ENCODE data around the gene ACVR1C. TPM values are rescaled to one million over a fixed set of nuclear protein-coding genes. Genes with fewer than 3 reads are reported as not detected.

Gene ACVR1C
- total RNA-seq, 4 donors from 2014 or later, result 0.08 to 1.2 (median 0.69) TPM

DNA sequence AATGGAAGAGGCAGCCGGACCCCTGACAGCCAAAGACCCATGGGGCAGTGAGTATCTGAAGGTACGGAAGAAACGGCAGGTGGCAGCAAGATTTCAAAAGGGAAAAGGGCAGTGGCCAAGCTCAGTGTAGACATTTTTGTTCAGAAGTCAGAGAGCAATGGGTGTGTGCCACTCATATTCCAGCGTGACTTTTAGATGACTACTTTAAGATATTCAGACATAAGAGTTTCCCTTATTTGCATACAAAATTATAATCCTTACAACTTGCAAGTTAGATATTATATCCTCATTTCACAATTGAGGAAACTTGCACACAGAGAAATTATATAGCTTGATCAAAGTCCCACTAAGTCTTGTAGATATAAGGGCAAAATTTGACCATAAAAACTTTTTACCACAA is 124.0 kb downstream of the ACVR1C start:
- no peaks in the 10 kb centered on the region for H3K36me3 ChIP-seq
- TF ChIP-seq EP300 (IDR thresholded peaks at IDR 0.05), result no peak
- no peaks in the 10 kb centered on the region for H3K4me1 ChIP-seq
- H3K9me3 ChIP-seq, result peaks cover 0 to 19% (median 0%) of the 10 kb centered on the region in 3 donors
- H3K4me3 ChIP-seq, result no peak overlapping the region
- 84 to 87% methylated on average over 4 of the region's 4 CpGs for WGBS, 2 donors (ENCODE audit: low coverage in 1 of 2)
- no peak for ATAC-seq
- H3K27ac ChIP-seq, result no peak overlapping the region
- H3K27me3 ChIP-seq, result peaks cover 5% of the 10 kb centered on the region

GRCh38 chr2:157501026-157501425 is 127.6 kb downstream of the ACVR1C start:
- Histone ChIP-seq H3K27ac (no peak overlapping the region), H3K9me3 (peaks cover 0 to 11% (median 0%) of the 10 kb centered on the region in 3 donors), H3K27me3 (no peaks in the 10 kb centered on the region), H3K36me3 (no peaks in the 10 kb centered on the region), H3K4me1 (no peaks in the 10 kb centered on the region), H3K4me3 (no peak overlapping the region)
- TF ChIP-seq, protein P1, sequence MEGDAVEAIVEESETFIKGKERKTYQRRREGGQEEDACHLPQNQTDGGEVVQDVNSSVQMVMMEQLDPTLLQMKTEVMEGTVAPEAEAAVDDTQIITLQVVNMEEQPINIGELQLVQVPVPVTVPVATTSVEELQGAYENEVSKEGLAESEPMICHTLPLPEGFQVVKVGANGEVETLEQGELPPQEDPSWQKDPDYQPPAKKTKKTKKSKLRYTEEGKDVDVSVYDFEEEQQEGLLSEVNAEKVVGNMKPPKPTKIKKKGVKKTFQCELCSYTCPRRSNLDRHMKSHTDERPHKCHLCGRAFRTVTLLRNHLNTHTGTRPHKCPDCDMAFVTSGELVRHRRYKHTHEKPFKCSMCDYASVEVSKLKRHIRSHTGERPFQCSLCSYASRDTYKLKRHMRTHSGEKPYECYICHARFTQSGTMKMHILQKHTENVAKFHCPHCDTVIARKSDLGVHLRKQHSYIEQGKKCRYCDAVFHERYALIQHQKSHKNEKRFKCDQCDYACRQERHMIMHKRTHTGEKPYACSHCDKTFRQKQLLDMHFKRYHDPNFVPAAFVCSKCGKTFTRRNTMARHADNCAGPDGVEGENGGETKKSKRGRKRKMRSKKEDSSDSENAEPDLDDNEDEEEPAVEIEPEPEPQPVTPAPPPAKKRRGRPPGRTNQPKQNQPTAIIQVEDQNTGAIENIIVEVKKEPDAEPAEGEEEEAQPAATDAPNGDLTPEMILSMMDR (IDR thresholded peaks at IDR 0.05), result no peak
- TF ChIP-seq POLR2A (IDR thresholded peaks at IDR 0.05) (no peak), EP300 (IDR thresholded peaks at IDR 0.05) (no peak), POLR2AphosphoS5 (IDR thresholded peaks at IDR 0.05) (no peak)
- no peak for ATAC-seq
- 48 to 62% methylated on average over 2 of the region's 2 CpGs for WGBS, 2 donors (ENCODE audit: low coverage in 1 of 2)

DNA sequence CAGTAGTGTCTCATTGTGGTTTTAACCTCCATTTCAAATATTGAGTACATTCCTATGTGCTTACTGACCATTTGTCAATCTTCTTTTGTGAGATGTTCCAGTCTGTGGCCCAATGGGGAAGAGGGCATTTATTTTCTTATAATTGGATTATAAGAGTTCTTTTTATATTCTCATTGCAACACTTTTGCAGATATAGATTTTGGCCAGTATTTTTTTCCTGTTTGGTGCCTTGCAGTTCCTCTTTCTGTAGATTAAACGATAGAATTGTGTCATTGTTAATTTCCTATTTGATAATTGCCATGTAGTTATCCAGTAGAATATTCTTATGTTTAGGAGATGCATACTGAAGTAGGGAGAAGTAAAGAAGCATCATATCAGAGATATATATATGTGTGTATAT is 128.3 kb downstream of the ACVR1C start:
- Histone ChIP-seq H3K9me3 (peaks cover 0 to 4% (median 0%) of the 10 kb centered on the region in 3 donors), H3K4me3 (no peak overlapping the region), H3K27ac (no peak overlapping the region), H3K4me1 (no peaks in the 10 kb centered on the region), H3K36me3 (no peaks in the 10 kb centered on the region), H3K27me3 (no peaks in the 10 kb centered on the region)
- WGBS, 2 donors (ENCODE audit: low coverage in 1 of 2), result 64 to 67% methylated on average over 1 of the region's 1 CpG
- TF ChIP-seq EP300 (IDR thresholded peaks at IDR 0.05), result no peak
- no peak for ATAC-seq

- Histone ChIP-seq H3K27me3 (no peaks in the 10 kb centered on the region), H3K9me3 (no peaks in the 10 kb centered on the region), H3K27ac (no peak overlapping the region), H3K36me3 (no peaks in the 10 kb centered on the region), H3K4me3 (no peak overlapping the region), H3K4me1 (no peaks in the 10 kb centered on the region)
- TF ChIP-seq, protein P1 (IDR thresholded peaks at IDR 0.05), result no peak
- TF ChIP-seq POLR2A (IDR thresholded peaks at IDR 0.05) (no peak), POLR2AphosphoS5 (IDR thresholded peaks at IDR 0.05) (no peak), EP300 (IDR thresholded peaks at IDR 0.05) (no peak)
- ATAC-seq, result no peak
- WGBS, 2 donors (ENCODE audit: low coverage in 1 of 2), result 80 to 81% methylated on average over 3 of the region's 3 CpGs
These were observed 130.2 kb downstream of the ACVR1C start for GRCh38 chr2:157498483-157498882.

GRCh38 chr2:157497638-157498314 is 130.9 kb downstream of the ACVR1C start:
- Histone ChIP-seq H3K4me1 (no peaks in the 10 kb centered on the region), H3K27me3 (no peaks in the 10 kb centered on the region), H3K36me3 (no peaks in the 10 kb centered on the region), H3K27ac (no peak overlapping the region), H3K9me3 (no peaks in the 10 kb centered on the region), H3K4me3 (no peak overlapping the region)
- TF ChIP-seq, protein P1 (IDR thresholded peaks at IDR 0.05), result peak in 3 of 4 experiments; percentile 26 to 50 (median 33)
- no peak for TF ChIP-seq POLR2AphosphoS5 (IDR thresholded peaks at IDR 0.05)
- 19 to 24% methylated on average over 6 to 7 of the region's 7 CpGs for WGBS, 2 donors (ENCODE audit: low coverage in 1 of 2)
- ATAC-seq, result no peak

DNA sequence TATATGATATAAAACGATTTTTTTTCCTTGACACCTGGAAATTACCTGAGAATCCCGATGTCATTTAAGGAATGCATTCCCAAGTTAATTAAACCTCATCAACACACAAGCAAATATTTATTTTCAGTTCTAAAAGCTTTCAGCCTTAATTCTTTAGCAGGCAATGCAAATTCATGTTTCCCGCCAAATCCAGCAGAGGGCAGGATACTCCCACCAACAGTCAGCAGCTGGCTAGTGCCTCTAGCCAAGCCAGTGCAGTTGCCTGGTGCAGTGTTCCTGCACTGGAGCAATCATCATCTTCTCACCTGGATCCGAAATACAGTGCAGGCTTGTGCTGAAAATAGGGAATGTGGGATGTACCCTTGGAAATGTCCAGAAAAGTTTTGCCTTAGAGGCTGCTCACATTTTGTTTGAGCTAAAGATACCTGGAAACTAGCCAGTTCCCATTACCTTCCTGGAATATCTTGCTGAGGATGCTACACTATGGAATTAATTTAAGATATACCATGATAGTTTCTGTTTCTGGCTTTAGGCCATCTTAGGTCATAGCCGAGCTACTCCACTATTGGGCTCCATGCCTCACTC is 136.4 kb downstream of the ACVR1C start:
- ATAC-seq, result peak; percentile 51

More for the DNA sequence above, 136.4 kb downstream of the ACVR1C start:
- Histone ChIP-seq H3K27ac (no peak overlapping the region), H3K27me3 (peaks cover 3% of the 10 kb centered on the region), H3K4me1 (no peaks in the 10 kb centered on the region), H3K9me3 (no peaks in the 10 kb centered on the region), H3K36me3 (no peaks in the 10 kb centered on the region), H3K4me3 (no peak overlapping the region)
- WGBS, 2 donors (ENCODE audit: low coverage in 1 of 2), result 11 to 16% methylated on average over 5 of the region's 5 CpGs
- TF ChIP-seq EP300 (IDR thresholded peaks at IDR 0.05) (no peak), POLR2A (IDR thresholded peaks at IDR 0.05) (no peak), POLR2AphosphoS5 (IDR thresholded peaks at IDR 0.05) (no peak)
- TF ChIP-seq, protein P1 (IDR thresholded peaks at IDR 0.05), result peak; percentile 33 to 70 (median 42)
